ENCODE results near the gene FOSB. TPM values are rescaled to one million over a fixed set of nuclear protein-coding genes. Genes with fewer than 3 reads are reported as not detected.

The FOSB gene
- total RNA-seq, 1 experiment from 2014 or later: 2.3 TPM

DNA sequence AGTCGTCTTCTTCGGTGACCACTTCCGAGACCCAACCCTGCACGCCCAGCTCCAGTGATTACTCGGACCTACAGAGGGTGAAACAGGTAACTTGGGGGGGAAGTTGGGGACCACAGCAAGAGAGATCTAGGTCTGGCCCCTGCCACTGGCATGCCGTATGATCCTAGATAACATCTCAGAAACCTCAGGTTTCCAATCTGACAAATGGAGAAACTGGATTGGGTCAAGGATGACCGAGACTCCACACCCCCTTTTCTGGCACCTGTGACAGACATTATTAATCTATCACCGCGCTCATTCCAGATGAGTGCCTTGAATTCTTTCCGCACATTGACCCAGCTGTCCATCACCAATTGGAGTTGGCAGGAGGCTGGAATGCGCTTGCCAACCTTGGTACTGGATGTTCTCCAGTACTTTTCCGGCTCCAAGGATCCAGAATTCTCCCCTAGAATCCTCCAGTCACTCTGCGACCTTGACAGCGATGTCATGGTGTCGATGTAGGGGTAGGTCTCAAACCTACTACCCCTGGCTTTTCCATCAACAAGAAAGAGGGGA, 56.9 kb downstream of the FOSB start (continued):
- TF ChIP-seq, protein P1, sequence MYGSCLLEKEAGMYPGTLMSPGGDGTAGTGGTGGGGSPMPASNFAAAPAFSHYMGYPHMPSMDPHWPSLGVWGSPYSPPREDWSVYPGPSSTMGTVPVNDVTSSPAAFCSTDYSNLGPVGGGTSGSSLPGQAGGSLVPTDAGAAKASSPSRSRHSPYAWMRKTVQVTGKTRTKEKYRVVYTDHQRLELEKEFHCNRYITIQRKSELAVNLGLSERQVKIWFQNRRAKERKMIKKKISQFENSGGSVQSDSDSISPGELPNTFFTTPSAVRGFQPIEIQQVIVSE (CRISPR knock-in tag; IDR thresholded peaks at IDR 0.05; ENCODE audit: borderline replicate concordance): no peak
- TF ChIP-seq, protein P2, sequence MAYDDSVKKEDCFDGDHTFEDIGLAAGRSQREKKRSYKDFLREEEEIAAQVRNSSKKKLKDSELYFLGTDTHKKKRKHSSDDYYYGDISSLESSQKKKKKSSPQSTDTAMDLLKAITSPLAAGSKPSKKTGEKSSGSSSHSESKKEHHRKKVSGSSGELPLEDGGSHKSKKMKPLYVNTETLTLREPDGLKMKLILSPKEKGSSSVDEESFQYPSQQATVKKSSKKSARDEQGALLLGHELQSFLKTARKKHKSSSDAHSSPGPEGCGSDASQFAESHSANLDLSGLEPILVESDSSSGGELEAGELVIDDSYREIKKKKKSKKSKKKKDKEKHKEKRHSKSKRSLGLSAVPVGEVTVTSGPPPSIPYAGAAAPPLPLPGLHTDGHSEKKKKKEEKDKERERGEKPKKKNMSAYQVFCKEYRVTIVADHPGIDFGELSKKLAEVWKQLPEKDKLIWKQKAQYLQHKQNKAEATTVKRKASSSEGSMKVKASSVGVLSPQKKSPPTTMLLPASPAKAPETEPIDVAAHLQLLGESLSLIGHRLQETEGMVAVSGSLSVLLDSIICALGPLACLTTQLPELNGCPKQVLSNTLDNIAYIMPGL (CRISPR knock-in tag; IDR thresholded peaks at IDR 0.05): no peak
- no peak for TF ChIP-seq RELA (CRISPR knock-in tag; IDR thresholded peaks at IDR 0.05; ENCODE audit: borderline replicate concordance)
- no peak for TF ChIP-seq ZNF317 (CRISPR knock-in tag; IDR thresholded peaks at IDR 0.05; ENCODE audit: borderline replicate concordance, low read depth)
- TF ChIP-seq, protein P3, sequence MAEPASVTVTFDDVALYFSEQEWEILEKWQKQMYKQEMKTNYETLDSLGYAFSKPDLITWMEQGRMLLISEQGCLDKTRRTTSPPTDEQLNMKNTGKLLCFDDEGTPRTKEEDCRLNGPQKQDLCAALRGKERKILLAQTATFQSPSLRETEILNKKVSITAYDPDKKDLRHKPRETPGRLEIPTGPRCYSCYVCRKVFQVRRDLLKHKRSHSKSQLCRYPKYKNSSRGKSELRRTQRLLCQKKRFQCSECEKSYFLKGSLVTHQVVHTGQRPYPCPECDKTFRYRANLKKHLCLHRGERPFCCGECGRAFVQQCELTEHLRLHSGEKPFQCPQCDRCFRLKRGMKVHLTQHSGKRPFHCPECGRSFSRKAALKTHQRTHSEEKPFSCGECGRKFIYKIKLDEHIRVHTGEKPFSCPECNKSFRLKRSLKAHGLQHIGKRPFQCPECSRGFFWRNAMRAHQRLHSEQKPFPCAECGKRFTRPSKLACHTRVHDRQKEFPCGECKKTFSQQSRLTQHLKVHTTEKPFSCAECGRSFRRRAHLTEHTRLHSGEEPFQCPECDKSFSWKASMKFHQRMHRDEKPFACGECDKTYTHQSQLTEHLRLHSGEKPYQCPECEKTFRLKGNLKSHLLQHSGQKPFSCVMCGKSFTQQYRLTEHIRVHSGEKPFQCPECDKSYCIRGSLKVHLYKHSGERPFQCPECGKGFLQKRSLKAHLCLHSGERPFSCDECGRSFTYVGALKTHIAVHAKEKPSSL (CRISPR knock-in tag; conservative IDR thresholded peaks at IDR 0.05): no peak
- TF ChIP-seq ZNF416 (CRISPR knock-in tag; IDR thresholded peaks at IDR 0.05): no peak
- no peak for TF ChIP-seq TCF7 (CRISPR knock-in tag; IDR thresholded peaks at IDR 0.05; ENCODE audit: low read depth)
- no peak for TF ChIP-seq FOXP1 (CRISPR knock-in tag; IDR thresholded peaks at IDR 0.05; ENCODE audit: borderline replicate concordance)

Small RNA genes lying within 50 kb of the gene (microRNA-seq; reads per million reads assigned to microRNA genes)
- gene MIR6088 (ENCODE audit: borderline number of aligned reads): not detected

Other genes starting within 250 kb of the FOSB start
- gene EXOC3L2, start 222.6 kb upstream of the FOSB start, total RNA-seq (2021): 2.7 to 3.5 TPM (median 3.1 TPM) in 3 replicates
- gene MARK4, start 216.7 kb upstream of the FOSB start, total RNA-seq (2021): 58.5 to 60.8 TPM (median 58.6 TPM) in 3 replicates
- not detected in 3 replicates for gene CKM, start 145.1 kb upstream of the FOSB start, total RNA-seq (2021)
- 5.2 to 6.5 TPM (median 5.3 TPM) in 3 replicates for gene KLC3, start 127.2 kb upstream of the FOSB start, total RNA-seq (2021)
- 102 to 113 TPM (median 109 TPM) in 3 replicates for gene ERCC2, start 97.4 kb upstream of the FOSB start, total RNA-seq (2021)
- 27.5 to 38.1 TPM (median 35.2 TPM) in 3 replicates for gene PPP1R13L, start 62.9 kb upstream of the FOSB start, total RNA-seq (2021)
- 33.5 to 38.1 TPM (median 34.8 TPM) in 3 replicates for gene POLR1G, start 61.4 kb upstream of the FOSB start, total RNA-seq (2021)
- 43.7 to 60.6 TPM (median 60.1 TPM) in 3 replicates for gene ERCC1, start 44.1 kb upstream of the FOSB start, total RNA-seq (2021)
- 25.1 to 27.8 TPM (median 27.4 TPM) in 3 replicates for gene RTN2, start 29.1 kb downstream of the FOSB start, total RNA-seq (2021)
- gene PPM1N, start 30.4 kb downstream of the FOSB start, total RNA-seq (2021): 10.3 to 15.1 TPM (median 14.2 TPM) in 3 replicates
- 143 to 146 TPM (median 144 TPM) in 3 replicates for gene VASP, start 39.5 kb downstream of the FOSB start, total RNA-seq (2021)
- gene OPA3, start 116.8 kb downstream of the FOSB start, total RNA-seq (2021): 10.1 to 16.1 TPM (median 14.9 TPM) in 3 replicates
- gene GPR4, start 134.2 kb downstream of the FOSB start, total RNA-seq (2021): 0.11 to 0.48 TPM (median 0.44 TPM) in 3 replicates
- gene EML2, start 171.4 kb downstream of the FOSB start, total RNA-seq (2021): 51.5 to 63.3 TPM (median 62.5 TPM) in 3 replicates
- gene GIPR, start 200.2 kb downstream of the FOSB start, total RNA-seq (2021): 1.6 to 1.8 TPM (median 1.7 TPM) in 3 replicates
- 739 to 792 TPM (median 784 TPM) in 3 replicates for gene SNRPD2, start 224.0 kb downstream of the FOSB start, total RNA-seq (2021)
- gene QPCTL, start 224.7 kb downstream of the FOSB start, total RNA-seq (2021): 23.8 to 33.3 TPM (median 27.5 TPM) in 3 replicates